ENCODE measurements around the gene CACNG8.
"Not testable (repeated sequence)": the region's sequence is repeated elsewhere in the genome, so short reads cannot be mapped to it uniquely, and the experiment has no call there.

CACNG8 gene

GRCh38 chr19:53962887-53963431 is at the start of gene CACNG8:
Gene CACNG8, plus strand, starts transcription at chr19:53962937.
- FAIRE-seq (no peak), DNase-seq (ENCODE audit: insufficient read length, low spot score) (no peak)

GRCh38 chr19:53915000-53915399 is 47.7 kb upstream of the CACNG8 start:
- FAIRE-seq, result no peak
- no peak for DNase-seq (ENCODE audit: insufficient read length, low spot score)

- DNase-seq (ENCODE audit: insufficient read length, low spot score) (no peak), FAIRE-seq (no peak)
Measured at GRCh38 chr19:53916004-53916403, 46.7 kb upstream of the CACNG8 start.

GRCh38 chr19:53917356-53917755 is 45.4 kb upstream of the CACNG8 start:
- DNase-seq (ENCODE audit: insufficient read length, low spot score) (no peak), FAIRE-seq (no peak)

- FAIRE-seq, result no peak
Measured at GRCh38 chr19:53927739-53928138, 35.0 kb upstream of the CACNG8 start.

GRCh38 chr19:53936029-53936428 is 26.7 kb upstream of the CACNG8 start:
- FAIRE-seq (no peak), DNase-seq (ENCODE audit: insufficient read length, low spot score) (no peak)

More at GRCh38 chr19:53927739-53928138, 35.0 kb upstream of the CACNG8 start:
- no peak for DNase-seq (ENCODE audit: insufficient read length, low spot score)

GRCh38 chr19:53942001-53942786 is 20.5 kb upstream of the CACNG8 start:
- FAIRE-seq (no peak), DNase-seq (ENCODE audit: insufficient read length, low spot score) (no peak)

- FAIRE-seq (no peak), DNase-seq (ENCODE audit: insufficient read length, low spot score) (no peak)
Measured at GRCh38 chr19:53944416-53944815, 18.3 kb upstream of the CACNG8 start.

- no peak for DNase-seq (ENCODE audit: insufficient read length, low spot score)
- FAIRE-seq, result no peak
Measured at GRCh38 chr19:53944933-53945332, 17.8 kb upstream of the CACNG8 start.

- FAIRE-seq, result no peak
- no peak for DNase-seq (ENCODE audit: insufficient read length, low spot score)
Measured at GRCh38 chr19:53945441-53945840, 17.3 kb upstream of the CACNG8 start.

GRCh38 chr19:53945998-53946397 is 16.7 kb upstream of the CACNG8 start:
- no peak for FAIRE-seq
- DNase-seq (ENCODE audit: insufficient read length, low spot score), result no peak

GRCh38 chr19:53947624-53948023 is 15.1 kb upstream of the CACNG8 start:
- DNase-seq (ENCODE audit: insufficient read length, low spot score), result no peak
- FAIRE-seq, result no peak

GRCh38 chr19:53948611-53949010 is 14.1 kb upstream of the CACNG8 start:
- not testable (repeated sequence) for FAIRE-seq; DNase-seq (ENCODE audit: insufficient read length, low spot score)

- DNase-seq (ENCODE audit: insufficient read length, low spot score), result no peak
- FAIRE-seq, result no peak
Measured at GRCh38 chr19:53951436-53951835, 11.3 kb upstream of the CACNG8 start.

- FAIRE-seq (no peak), DNase-seq (ENCODE audit: insufficient read length, low spot score) (no peak)
Measured at GRCh38 chr19:53951947-53952346, 10.8 kb upstream of the CACNG8 start.

- no peak for FAIRE-seq
- DNase-seq (ENCODE audit: insufficient read length, low spot score), result no peak
Measured at GRCh38 chr19:53953383-53953782, 9.4 kb upstream of the CACNG8 start.

GRCh38 chr19:53957448-53958167 is 5.1 kb upstream of the CACNG8 start:
- DNase-seq (ENCODE audit: insufficient read length, low spot score), result no peak
- FAIRE-seq, result no peak

GRCh38 chr19:53958168-53958571 is 4.6 kb upstream of the CACNG8 start:
- no peak for FAIRE-seq

GRCh38 chr19:53958823-53959757 is 3.6 kb upstream of the CACNG8 start:
- FAIRE-seq, result no peak
- no peak for DNase-seq (ENCODE audit: insufficient read length, low spot score)

More at GRCh38 chr19:53958168-53958571, 4.6 kb upstream of the CACNG8 start:
- no peak for DNase-seq (ENCODE audit: insufficient read length, low spot score)

- no peak for DNase-seq (ENCODE audit: insufficient read length, low spot score)
- FAIRE-seq, result no peak
Measured at GRCh38 chr19:53960187-53960586, 2.5 kb upstream of the CACNG8 start.

- DNase-seq (ENCODE audit: insufficient read length, low spot score) (no peak), FAIRE-seq (no peak)
Measured at GRCh38 chr19:53960886-53961285, 1.9 kb upstream of the CACNG8 start.

Measured in GM19239 (cell line).